ENCODE data around the gene ZNF567.
"Not testable (repeated sequence)": the region's sequence is repeated elsewhere in the genome, so short reads cannot be mapped to it uniquely, and the experiment has no call there.

- TF ChIP-seq, protein P1, sequence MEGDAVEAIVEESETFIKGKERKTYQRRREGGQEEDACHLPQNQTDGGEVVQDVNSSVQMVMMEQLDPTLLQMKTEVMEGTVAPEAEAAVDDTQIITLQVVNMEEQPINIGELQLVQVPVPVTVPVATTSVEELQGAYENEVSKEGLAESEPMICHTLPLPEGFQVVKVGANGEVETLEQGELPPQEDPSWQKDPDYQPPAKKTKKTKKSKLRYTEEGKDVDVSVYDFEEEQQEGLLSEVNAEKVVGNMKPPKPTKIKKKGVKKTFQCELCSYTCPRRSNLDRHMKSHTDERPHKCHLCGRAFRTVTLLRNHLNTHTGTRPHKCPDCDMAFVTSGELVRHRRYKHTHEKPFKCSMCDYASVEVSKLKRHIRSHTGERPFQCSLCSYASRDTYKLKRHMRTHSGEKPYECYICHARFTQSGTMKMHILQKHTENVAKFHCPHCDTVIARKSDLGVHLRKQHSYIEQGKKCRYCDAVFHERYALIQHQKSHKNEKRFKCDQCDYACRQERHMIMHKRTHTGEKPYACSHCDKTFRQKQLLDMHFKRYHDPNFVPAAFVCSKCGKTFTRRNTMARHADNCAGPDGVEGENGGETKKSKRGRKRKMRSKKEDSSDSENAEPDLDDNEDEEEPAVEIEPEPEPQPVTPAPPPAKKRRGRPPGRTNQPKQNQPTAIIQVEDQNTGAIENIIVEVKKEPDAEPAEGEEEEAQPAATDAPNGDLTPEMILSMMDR (IDR thresholded peaks at IDR 0.05) = not testable (repeated sequence)
- TF ChIP-seq SIN3A (IDR thresholded peaks at IDR 0.05; ENCODE audit: borderline replicate concordance, insufficient read depth, low read depth, low read length); REST (IDR thresholded peaks at IDR 0.05; ENCODE audit: insufficient read depth in 1 of 2, low read depth in 2 of 2, low read length in 1 of 2); POLR2AphosphoS5 (IDR thresholded peaks at IDR 0.05; ENCODE audit: low read depth, low read length): not testable (repeated sequence)
Measured at GRCh38 chr19:36736166-36736565, 48.8 kb downstream of the ZNF567 start.
